ENCODE measurements around the gene NHLRC4. TPM values are rescaled to one million over a fixed set of nuclear protein-coding genes. Genes with fewer than 3 reads are reported as not detected.

Gene NHLRC4
- 0.11 and 0.16 TPM in 2 replicates for total RNA-seq

DNA sequence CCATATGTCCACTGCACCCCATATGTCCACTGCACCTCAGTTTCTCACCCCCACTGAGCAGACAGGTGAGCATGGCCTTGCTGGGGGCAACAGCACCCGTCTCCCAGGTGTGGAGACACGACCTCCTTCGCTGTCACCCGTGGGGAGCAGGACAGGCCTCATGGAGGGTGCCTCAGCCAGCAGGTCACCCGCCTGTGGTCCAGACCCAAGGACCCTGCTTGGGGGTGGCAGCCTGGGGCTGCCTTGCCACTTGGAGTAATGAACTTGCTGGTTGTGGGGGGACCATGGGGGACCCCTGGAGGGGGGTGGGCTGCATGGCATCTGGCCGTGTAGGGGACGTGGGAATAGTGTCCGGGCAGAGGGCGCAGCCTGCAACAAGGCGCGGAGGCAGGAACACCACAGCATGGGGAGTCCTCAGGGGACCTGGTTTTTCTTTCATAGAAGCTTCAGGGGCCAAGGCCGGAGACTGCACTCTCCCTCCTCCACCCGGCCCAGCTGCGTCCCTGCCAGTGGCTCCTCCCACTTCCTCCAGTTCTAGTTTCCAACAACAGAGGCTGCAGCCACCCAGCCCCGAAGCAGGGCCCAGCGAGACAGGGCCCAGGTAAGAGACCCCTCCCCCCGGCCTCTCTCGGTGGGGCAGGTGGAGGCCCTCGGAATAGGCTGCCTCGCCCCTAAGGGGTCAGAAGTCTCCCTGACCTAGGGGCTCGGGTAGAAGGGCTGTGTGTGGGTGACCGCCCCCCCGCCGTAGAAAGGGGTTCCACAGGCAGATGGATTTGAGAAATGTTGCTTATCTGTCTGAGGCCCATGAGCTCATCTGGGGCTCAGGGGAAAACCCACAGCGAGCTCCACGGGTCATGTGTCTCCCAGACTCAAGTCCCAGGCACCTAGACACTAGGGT lies at the start of gene NHLRC4:
NHLRC4 (plus strand) TSS at position 531 of the 898 bp plus-strand sequence. CDS start 1,043 bp downstream, outside the sequence.

GRCh38 chr16:527015-527903 lies 39.5 kb upstream of the NHLRC4 start, which contains the start of gene CAPN15:
Gene CAPN15, plus strand, starts transcription at chr16:527712. Its CDS starts 19,127 bp downstream, at chr16:546839.

GRCh38 chr16:560204-560700 lies 6.6 kb upstream of the NHLRC4 start, which contains the start of gene PRR35:
Gene PRR35, plus strand, starts transcription at chr16:560394. Its CDS starts 2,901 bp downstream, at chr16:563295.

GRCh38 chr16:569445-570254 lies 2.8 kb downstream of the NHLRC4 start, which contains the start of gene PIGQ:
Gene PIGQ, plus strand, starts transcription at chr16:569968. Its CDS starts 4,107 bp downstream, at chr16:574075.

DNA sequence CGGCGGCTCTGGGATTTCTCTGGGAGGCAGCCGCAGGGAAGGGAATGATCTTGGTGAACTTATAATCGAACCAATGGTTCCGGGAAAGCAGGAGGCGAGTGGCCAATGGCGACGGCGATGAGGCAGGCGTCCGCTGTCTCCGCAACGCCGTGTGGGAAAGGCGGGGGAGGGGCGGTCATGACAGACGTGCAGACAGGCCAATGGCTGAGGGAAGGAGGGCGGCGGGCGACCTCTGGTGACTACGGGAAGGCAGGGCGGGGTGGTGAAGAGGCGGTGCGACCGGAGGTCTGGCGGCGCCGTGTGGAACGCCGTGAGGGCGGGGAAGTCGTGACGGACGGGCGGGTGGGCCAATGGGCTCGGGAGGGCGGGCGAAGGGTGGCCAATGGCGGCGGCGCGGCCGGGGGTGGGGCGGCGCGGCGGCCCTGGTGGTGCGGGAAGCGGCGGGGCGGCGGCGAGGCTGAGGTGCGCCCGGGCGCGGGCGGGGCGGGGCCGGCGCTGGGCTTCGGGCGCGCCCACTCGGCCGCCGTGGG lies 22.9 kb downstream of the NHLRC4 start, which contains the start of gene RAB40C:
RAB40C (plus strand) TSS at position 409 of the 530 bp plus-strand sequence. CDS start 226 bp downstream, outside the sequence.

Other genes starting within 250 kb of the NHLRC4 start
- 36.9 and 39.0 TPM in 2 replicates for gene AXIN1, start 214.3 kb upstream of the NHLRC4 start, total RNA-seq
- 202 and 239 TPM in 2 replicates for gene MRPL28, start 196.5 kb upstream of the NHLRC4 start, total RNA-seq
- 25.7 and 51.8 TPM in 2 replicates for gene PGAP6, start 185.0 kb upstream of the NHLRC4 start, total RNA-seq
- 110 and 125 TPM in 2 replicates for gene NME4, start 169.8 kb upstream of the NHLRC4 start, total RNA-seq
- 17.3 and 17.9 TPM in 2 replicates for gene DECR2, start 165.1 kb upstream of the NHLRC4 start, total RNA-seq
- 12.2 and 19.1 TPM in 2 replicates for gene RAB11FIP3, start 141.4 kb upstream of the NHLRC4 start, total RNA-seq
- gene CAPN15, start 39.3 kb upstream of the NHLRC4 start, total RNA-seq, result 39.7 and 43.8 TPM in 2 replicates
- gene PRR35, start 6.6 kb upstream of the NHLRC4 start, total RNA-seq, result not detected in 2 replicates
- gene PIGQ, start 3.0 kb downstream of the NHLRC4 start, total RNA-seq, result 19.8 and 27.6 TPM in 2 replicates
- 18.1 and 19.2 TPM in 2 replicates for gene RAB40C, start 23.1 kb downstream of the NHLRC4 start, total RNA-seq
- 0.47 TPM in 1 of 2 replicates, not detected in the other for gene WFIKKN1, start 64.0 kb downstream of the NHLRC4 start, total RNA-seq
- gene METTL26, start 69.3 kb downstream of the NHLRC4 start, total RNA-seq, result 161 and 174 TPM in 2 replicates
- 36.5 and 55.2 TPM in 2 replicates for gene MCRIP2, start 74.8 kb downstream of the NHLRC4 start, total RNA-seq
- gene WDR90, start 82.4 kb downstream of the NHLRC4 start, total RNA-seq, result 8.5 and 9.8 TPM in 2 replicates
- gene RHOT2, start 101.1 kb downstream of the NHLRC4 start, total RNA-seq, result 52.0 and 72.9 TPM in 2 replicates
- 5.1 and 9.8 TPM in 2 replicates for gene RHBDL1, start 108.7 kb downstream of the NHLRC4 start, total RNA-seq
- 216 and 264 TPM in 2 replicates for gene STUB1, start 113.4 kb downstream of the NHLRC4 start, total RNA-seq
- gene JMJD8, start 117.3 kb downstream of the NHLRC4 start, total RNA-seq, result 35.5 and 58.9 TPM in 2 replicates
- gene WDR24, start 123.4 kb downstream of the NHLRC4 start, total RNA-seq, result 9.1 and 9.4 TPM in 2 replicates
- 0.19 and 2.0 TPM in 2 replicates for gene FBXL16, start 138.8 kb downstream of the NHLRC4 start, total RNA-seq
- gene METRN, start 148.1 kb downstream of the NHLRC4 start, total RNA-seq, result 119 and 198 TPM in 2 replicates
- 61.5 and 70.2 TPM in 2 replicates for gene ANTKMT, start 154.1 kb downstream of the NHLRC4 start, total RNA-seq
- 3.6 and 3.8 TPM in 2 replicates for gene CCDC78, start 159.4 kb downstream of the NHLRC4 start, total RNA-seq
- 18.9 and 26.2 TPM in 2 replicates for gene HAGHL, start 160.1 kb downstream of the NHLRC4 start, total RNA-seq
- gene CIAO3, start 174.0 kb downstream of the NHLRC4 start, total RNA-seq, result 19.4 and 30.0 TPM in 2 replicates
- 0.78 and 3.8 TPM in 2 replicates for gene MSLN, start 193.7 kb downstream of the NHLRC4 start, total RNA-seq
- gene RPUSD1, start 221.4 kb downstream of the NHLRC4 start, total RNA-seq, result 29.0 and 43.2 TPM in 2 replicates
- gene CHTF18, start 221.6 kb downstream of the NHLRC4 start, total RNA-seq, result 23.5 and 26.5 TPM in 2 replicates
- not detected in 2 replicates for gene GNG13, start 233.7 kb downstream of the NHLRC4 start, total RNA-seq

All from hair follicular keratinocyte (primary cell).